ENCODE data around the gene WDR82.

DNA sequence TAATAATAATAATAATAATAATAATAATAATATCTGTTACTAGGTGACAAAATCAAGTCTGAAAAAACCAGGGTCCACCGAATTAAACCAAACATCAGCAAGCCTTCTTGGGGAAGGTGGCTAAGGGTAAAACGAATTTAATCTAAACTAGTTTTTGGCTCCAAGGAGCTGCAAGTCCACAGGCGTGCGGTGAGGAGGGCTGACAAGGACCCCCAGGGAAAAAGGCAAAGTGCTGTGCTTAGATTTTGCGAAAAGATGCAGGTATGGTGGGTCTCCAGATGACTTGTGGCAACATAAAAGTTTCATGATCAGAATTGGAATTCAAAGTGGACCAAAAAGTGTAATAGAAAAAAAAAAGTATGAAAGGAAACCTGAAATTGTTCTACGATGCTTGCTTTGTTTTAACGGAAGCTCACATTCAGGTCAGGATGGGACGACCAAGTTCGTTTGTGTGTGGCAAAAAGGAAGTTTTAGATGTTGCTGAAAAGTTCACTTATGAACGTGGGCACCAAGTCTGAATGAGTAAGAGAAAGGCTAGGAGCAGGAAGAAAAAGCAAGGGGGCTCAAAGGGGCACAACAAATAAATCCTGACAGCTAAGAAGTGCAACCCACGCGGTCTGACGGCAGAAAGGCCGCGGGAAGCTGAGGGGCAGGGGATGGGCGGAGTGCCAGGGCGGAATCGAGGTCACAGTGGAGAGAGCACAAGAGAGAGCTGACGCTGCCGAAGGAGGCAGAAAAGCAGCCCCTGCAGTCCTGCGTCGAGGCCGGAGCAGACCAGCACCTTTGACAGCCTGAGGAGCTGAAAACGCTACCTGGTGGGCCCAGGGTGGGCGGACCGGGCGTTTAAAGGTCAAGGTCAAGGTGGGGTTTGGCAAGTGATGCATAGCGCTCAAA is 1.1 kb downstream of the WDR82 start:
- TF ChIP-seq EZH2 (IDR thresholded peaks at IDR 0.05) (no peak), EZH2phosphoT487 (IDR thresholded peaks at IDR 0.05) (no peak)
- TF ChIP-seq, protein P1, sequence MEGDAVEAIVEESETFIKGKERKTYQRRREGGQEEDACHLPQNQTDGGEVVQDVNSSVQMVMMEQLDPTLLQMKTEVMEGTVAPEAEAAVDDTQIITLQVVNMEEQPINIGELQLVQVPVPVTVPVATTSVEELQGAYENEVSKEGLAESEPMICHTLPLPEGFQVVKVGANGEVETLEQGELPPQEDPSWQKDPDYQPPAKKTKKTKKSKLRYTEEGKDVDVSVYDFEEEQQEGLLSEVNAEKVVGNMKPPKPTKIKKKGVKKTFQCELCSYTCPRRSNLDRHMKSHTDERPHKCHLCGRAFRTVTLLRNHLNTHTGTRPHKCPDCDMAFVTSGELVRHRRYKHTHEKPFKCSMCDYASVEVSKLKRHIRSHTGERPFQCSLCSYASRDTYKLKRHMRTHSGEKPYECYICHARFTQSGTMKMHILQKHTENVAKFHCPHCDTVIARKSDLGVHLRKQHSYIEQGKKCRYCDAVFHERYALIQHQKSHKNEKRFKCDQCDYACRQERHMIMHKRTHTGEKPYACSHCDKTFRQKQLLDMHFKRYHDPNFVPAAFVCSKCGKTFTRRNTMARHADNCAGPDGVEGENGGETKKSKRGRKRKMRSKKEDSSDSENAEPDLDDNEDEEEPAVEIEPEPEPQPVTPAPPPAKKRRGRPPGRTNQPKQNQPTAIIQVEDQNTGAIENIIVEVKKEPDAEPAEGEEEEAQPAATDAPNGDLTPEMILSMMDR (IDR thresholded peaks at IDR 0.05), result no peak

Measured in neural progenitor cell (in vitro differentiated cells).